C4-2B (cell line): Measurements from ENCODE around the gene SPATA16.

Experiments
- ZFX ChIP-seq: fragments of 450-650 bp; IDR thresholded peaks from 2 replicates; pipeline ENCODE4 v1.6.1; 2017
- TF ChIP-seq, protein P1 (sequence below): fragments of 450-650 bp; conservative IDR thresholded peaks from 2 replicates; pipeline ENCODE4 v1.5.1; 2017; ENCODE audit warnings: mild to moderate bottlenecking

- TF ChIP-seq, protein P1, sequence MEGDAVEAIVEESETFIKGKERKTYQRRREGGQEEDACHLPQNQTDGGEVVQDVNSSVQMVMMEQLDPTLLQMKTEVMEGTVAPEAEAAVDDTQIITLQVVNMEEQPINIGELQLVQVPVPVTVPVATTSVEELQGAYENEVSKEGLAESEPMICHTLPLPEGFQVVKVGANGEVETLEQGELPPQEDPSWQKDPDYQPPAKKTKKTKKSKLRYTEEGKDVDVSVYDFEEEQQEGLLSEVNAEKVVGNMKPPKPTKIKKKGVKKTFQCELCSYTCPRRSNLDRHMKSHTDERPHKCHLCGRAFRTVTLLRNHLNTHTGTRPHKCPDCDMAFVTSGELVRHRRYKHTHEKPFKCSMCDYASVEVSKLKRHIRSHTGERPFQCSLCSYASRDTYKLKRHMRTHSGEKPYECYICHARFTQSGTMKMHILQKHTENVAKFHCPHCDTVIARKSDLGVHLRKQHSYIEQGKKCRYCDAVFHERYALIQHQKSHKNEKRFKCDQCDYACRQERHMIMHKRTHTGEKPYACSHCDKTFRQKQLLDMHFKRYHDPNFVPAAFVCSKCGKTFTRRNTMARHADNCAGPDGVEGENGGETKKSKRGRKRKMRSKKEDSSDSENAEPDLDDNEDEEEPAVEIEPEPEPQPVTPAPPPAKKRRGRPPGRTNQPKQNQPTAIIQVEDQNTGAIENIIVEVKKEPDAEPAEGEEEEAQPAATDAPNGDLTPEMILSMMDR: no peak
- TF ChIP-seq ZFX: no peak
Observed at GRCh38 chr3:172989373-172989772, 151.7 kb downstream of the SPATA16 start.
